ENCODE results near the gene WARS2. TPM values are rescaled to one million over a fixed set of nuclear protein-coding genes. Genes with fewer than 3 reads are reported as not detected.

The WARS2 gene
- total RNA-seq, 4 donors from 2014 or later = 8.9 to 22.1 (median 12.8) TPM

GRCh38 chr1:119055568-119055967, 84.9 kb downstream of the WARS2 start:
- TF ChIP-seq POLR2A (IDR thresholded peaks at IDR 0.05) (no peak), CTCF (IDR thresholded peaks at IDR 0.05) (no peak)
- intact Hi-C loops (cut with DNase I) = no loop called here
- H3K9me3 ChIP-seq = no peaks in the 10 kb centered on the region
- H3K27me3 ChIP-seq = no peaks in the 10 kb centered on the region
- no peak for DNase-seq
- H3K4me3 ChIP-seq = no peak overlapping the region
- H3K27ac ChIP-seq = no peak overlapping the region
- H3K4me1 ChIP-seq = no peaks in the 10 kb centered on the region
- WGBS, 2 donors = 87 to 88% methylated on average over 2 of the region's 2 CpGs
- H3K36me3 ChIP-seq = peaks cover 0 to 7% (median 6%) of the 10 kb centered on the region in 3 donors

- no peaks in the 10 kb centered on the region for H3K4me1 ChIP-seq
- no peaks in the 10 kb centered on the region for H3K27me3 ChIP-seq
- no peaks in the 10 kb centered on the region for H3K9me3 ChIP-seq
- DNase-seq = no peak
- no peak overlapping the region for H3K4me3 ChIP-seq
- no peak for TF ChIP-seq CTCF (IDR thresholded peaks at IDR 0.05)
- no peak for TF ChIP-seq POLR2A (IDR thresholded peaks at IDR 0.05)
- H3K27ac ChIP-seq = no peak overlapping the region
- 83 to 90% methylated on average over 1 of the region's 1 CpG for WGBS, 2 donors
- H3K36me3 ChIP-seq = peaks cover 0 to 7% (median 6%) of the 10 kb centered on the region in 3 donors
- intact Hi-C loops (cut with DNase I) = no loop called here
Measured at GRCh38 chr1:119053917-119054316, 86.5 kb downstream of the WARS2 start.

- Histone ChIP-seq H3K4me3 (no peak overlapping the region), H3K27ac (no peak overlapping the region), H3K36me3 (peaks cover 0 to 6% (median 4%) of the 10 kb centered on the region in 3 donors), H3K9me3 (no peaks in the 10 kb centered on the region), H3K27me3 (no peaks in the 10 kb centered on the region), H3K4me1 (peaks cover 0 to 10% (median 0%) of the 10 kb centered on the region in 3 donors)
- TF ChIP-seq POLR2A (IDR thresholded peaks at IDR 0.05) (no peak), CTCF (IDR thresholded peaks at IDR 0.05) (no peak)
- DNase-seq = no peak
- intact Hi-C loops (cut with DNase I) = no loop called here
Measured at GRCh38 chr1:119052267-119052666, 88.2 kb downstream of the WARS2 start.

GRCh38 chr1:119048624-119049404, 91.6 kb downstream of the WARS2 start:
- Histone ChIP-seq H3K27ac (no peak overlapping the region), H3K27me3 (no peaks in the 10 kb centered on the region), H3K36me3 (peaks cover 0 to 10% (median 0%) of the 10 kb centered on the region in 3 donors), H3K4me1 (peaks cover 0 to 30% (median 0%) of the 10 kb centered on the region in 3 donors), H3K4me3 (no peak overlapping the region), H3K9me3 (no peaks in the 10 kb centered on the region)
- intact Hi-C loops (cut with DNase I) = no loop called here
- TF ChIP-seq POLR2A (IDR thresholded peaks at IDR 0.05) (no peak), CTCF (IDR thresholded peaks at IDR 0.05) (no peak)
- 95 to 96% methylated on average over 22 to 34 of the region's 34 CpGs for WGBS, 2 donors
- no peak for DNase-seq

- Histone ChIP-seq H3K9me3 (no peaks in the 10 kb centered on the region), H3K27ac (peak overlapping the region in 3 of 4 donors; percentile 31 to 81 (median 69)), H3K4me3 (no peak overlapping the region), H3K4me1 (peaks cover 0 to 30% (median 0%) of the 10 kb centered on the region in 3 donors), H3K27me3 (no peaks in the 10 kb centered on the region), H3K36me3 (peaks cover 0 to 15% (median 0%) of the 10 kb centered on the region in 3 donors)
- TF ChIP-seq POLR2A (IDR thresholded peaks at IDR 0.05) (no peak), CTCF (IDR thresholded peaks at IDR 0.05) (no peak)
- 55 to 62% methylated on average over 5 of the region's 5 CpGs for WGBS, 2 donors
- intact Hi-C loops (cut with DNase I) = no loop called here
- no peak for DNase-seq
Measured at GRCh38 chr1:119046785-119047438, 93.5 kb downstream of the WARS2 start.

All from esophagus squamous epithelium (tissue), 5 donors.